Measurements from ENCODE around the gene ZNF644.
"Not testable (repeated sequence)": the region's sequence is repeated elsewhere in the genome, so short reads cannot be mapped to it uniquely, and the experiment has no call there.

Gene ZNF644

DNA sequence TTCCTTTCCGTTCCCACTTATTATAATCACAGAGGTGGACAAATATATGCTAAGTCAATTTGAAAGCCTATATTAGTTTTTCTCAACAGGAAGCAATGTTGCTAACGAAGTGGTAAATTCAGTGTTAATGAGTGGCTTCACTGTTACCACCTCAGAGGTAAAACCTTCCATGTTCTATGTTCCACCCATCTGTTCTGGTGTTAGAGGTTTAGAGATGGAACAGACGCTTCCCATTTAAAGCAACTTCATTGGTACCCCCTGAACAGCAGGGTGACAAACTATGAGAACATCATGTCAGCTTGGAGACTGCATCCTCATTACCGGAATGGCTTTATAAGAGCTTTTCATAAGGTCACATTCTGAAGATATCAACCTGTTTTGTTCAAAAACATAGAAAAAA lies 77.9 kb downstream of the ZNF644 start:
- H3K9me3 ChIP-seq (ENCODE audit: control insufficient read depth in 5 of 5, low read length in 5 of 5) = no peaks in the 10 kb centered on the region
- H3K27me3 ChIP-seq (ENCODE audit: control insufficient read depth in 5 of 5, insufficient read depth in 4 of 5, low read length in 5 of 5) = no peaks in the 10 kb centered on the region
- H3K4me3 ChIP-seq (ENCODE audit: low read depth in 1 of 5, low read length in 5 of 5) = no peak overlapping the region
- H3K9ac ChIP-seq (ENCODE audit: low read length in 5 of 5) = no peak overlapping the region
- H3K4me1 ChIP-seq (ENCODE audit: control insufficient read depth in 5 of 5, insufficient read depth in 5 of 5, low read length in 5 of 5) = peaks cover 0 to 11% (median 3%) of the 10 kb centered on the region in 5 donors
- H3K27ac ChIP-seq (ENCODE audit: low read depth, low read length) = no peak overlapping the region
- H3K36me3 ChIP-seq (ENCODE audit: control insufficient read depth in 5 of 5, insufficient read depth in 5 of 5, low read length in 5 of 5) = peaks cover 10 to 24% (median 19%) of the 10 kb centered on the region in 5 donors

DNA sequence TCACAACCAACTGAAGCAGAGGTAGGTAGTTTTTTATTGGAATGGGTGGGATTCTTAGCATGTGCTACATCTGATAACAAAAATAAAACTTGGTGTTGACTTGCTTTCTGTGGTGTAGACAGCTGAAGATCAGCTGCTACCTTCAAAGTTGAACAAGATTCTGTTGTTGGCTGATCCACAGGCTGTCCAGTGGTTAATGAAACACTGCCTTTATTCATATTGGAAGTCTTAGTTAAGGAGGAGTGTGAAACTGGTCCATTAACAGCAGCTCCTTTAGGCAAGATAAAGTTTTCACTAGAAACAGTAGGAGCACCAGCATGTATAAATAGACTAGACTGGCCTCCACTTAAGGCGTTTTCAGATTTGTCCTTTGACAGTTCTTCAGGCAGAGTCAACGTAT lies 81.1 kb downstream of the ZNF644 start:
- Histone ChIP-seq H3K36me3 (ENCODE audit: control insufficient read depth in 5 of 5, insufficient read depth in 5 of 5, low read length in 5 of 5) (peaks cover 14 to 36% (median 24%) of the 10 kb centered on the region in 5 donors), H3K27ac (ENCODE audit: low read depth, low read length) (no peak overlapping the region), H3K9me3 (ENCODE audit: control insufficient read depth in 5 of 5, low read length in 5 of 5) (no peaks in the 10 kb centered on the region), H3K4me1 (ENCODE audit: control insufficient read depth in 5 of 5, insufficient read depth in 5 of 5, low read length in 5 of 5) (peaks cover 0 to 5% (median 0%) of the 10 kb centered on the region in 5 donors), H3K4me3 (ENCODE audit: low read depth in 1 of 5, low read length in 5 of 5) (no peak overlapping the region), H3K27me3 (ENCODE audit: control insufficient read depth in 5 of 5, insufficient read depth in 4 of 5, low read length in 5 of 5) (no peaks in the 10 kb centered on the region), H3K9ac (ENCODE audit: low read length in 5 of 5) (no peak overlapping the region)

- Histone ChIP-seq H3K4me1 (ENCODE audit: control insufficient read depth in 5 of 5, insufficient read depth in 5 of 5, low read length in 5 of 5) (no peaks in the 10 kb centered on the region), H3K27me3 (ENCODE audit: control insufficient read depth in 5 of 5, insufficient read depth in 4 of 5, low read length in 5 of 5) (no peaks in the 10 kb centered on the region), H3K9ac (ENCODE audit: low read length in 5 of 5) (no peak overlapping the region), H3K27ac (ENCODE audit: low read depth, low read length) (no peak overlapping the region), H3K36me3 (ENCODE audit: control insufficient read depth in 5 of 5, insufficient read depth in 5 of 5, low read length in 5 of 5) (peaks cover 12 to 47% (median 24%) of the 10 kb centered on the region in 5 donors), H3K4me3 (ENCODE audit: low read depth in 1 of 5, low read length in 5 of 5) (no peak overlapping the region), H3K9me3 (ENCODE audit: control insufficient read depth in 5 of 5, low read length in 5 of 5) (no peaks in the 10 kb centered on the region)
These were observed 85.1 kb downstream of the ZNF644 start for GRCh38 chr1:90936731-90937130.

- Histone ChIP-seq H3K27ac (ENCODE audit: low read depth, low read length) (no peak overlapping the region), H3K4me3 (ENCODE audit: low read depth in 1 of 5, low read length in 5 of 5) (no peak overlapping the region), H3K9ac (ENCODE audit: low read length in 5 of 5) (no peak overlapping the region), H3K4me1 (ENCODE audit: control insufficient read depth in 5 of 5, insufficient read depth in 5 of 5, low read length in 5 of 5) (no peaks in the 10 kb centered on the region), H3K27me3 (ENCODE audit: control insufficient read depth in 5 of 5, insufficient read depth in 4 of 5, low read length in 5 of 5) (no peaks in the 10 kb centered on the region), H3K36me3 (ENCODE audit: control insufficient read depth in 5 of 5, insufficient read depth in 5 of 5, low read length in 5 of 5) (peaks cover 12 to 47% (median 23%) of the 10 kb centered on the region in 5 donors), H3K9me3 (ENCODE audit: control insufficient read depth in 5 of 5, low read length in 5 of 5) (no peaks in the 10 kb centered on the region)
These were observed 85.8 kb downstream of the ZNF644 start for GRCh38 chr1:90936061-90936460.

GRCh38 chr1:90928231-90928630 lies 93.6 kb downstream of the ZNF644 start:
- H3K27me3 ChIP-seq (ENCODE audit: control insufficient read depth in 5 of 5, insufficient read depth in 4 of 5, low read length in 5 of 5); H3K9ac ChIP-seq (ENCODE audit: low read length in 5 of 5); H3K27ac ChIP-seq (ENCODE audit: low read depth, low read length); H3K4me1 ChIP-seq (ENCODE audit: control insufficient read depth in 5 of 5, insufficient read depth in 5 of 5, low read length in 5 of 5); H3K36me3 ChIP-seq (ENCODE audit: control insufficient read depth in 5 of 5, insufficient read depth in 5 of 5, low read length in 5 of 5); H3K9me3 ChIP-seq (ENCODE audit: control insufficient read depth in 5 of 5, low read length in 5 of 5); H3K4me3 ChIP-seq (ENCODE audit: low read depth in 1 of 5, low read length in 5 of 5): not testable (repeated sequence)

GRCh38 chr1:90927674-90928073 lies 94.2 kb downstream of the ZNF644 start:
- not testable (repeated sequence) for H3K4me3 ChIP-seq (ENCODE audit: low read depth in 1 of 5, low read length in 5 of 5); H3K9ac ChIP-seq (ENCODE audit: low read length in 5 of 5); H3K27ac ChIP-seq (ENCODE audit: low read depth, low read length); H3K27me3 ChIP-seq (ENCODE audit: control insufficient read depth in 5 of 5, insufficient read depth in 4 of 5, low read length in 5 of 5); H3K9me3 ChIP-seq (ENCODE audit: control insufficient read depth in 5 of 5, low read length in 5 of 5); H3K36me3 ChIP-seq (ENCODE audit: control insufficient read depth in 5 of 5, insufficient read depth in 5 of 5, low read length in 5 of 5)
- H3K4me1 ChIP-seq (ENCODE audit: control insufficient read depth in 5 of 5, insufficient read depth in 5 of 5, low read length in 5 of 5) = peaks cover 0 to 15% (median 8%) of the 10 kb centered on the region in 5 donors

DNA sequence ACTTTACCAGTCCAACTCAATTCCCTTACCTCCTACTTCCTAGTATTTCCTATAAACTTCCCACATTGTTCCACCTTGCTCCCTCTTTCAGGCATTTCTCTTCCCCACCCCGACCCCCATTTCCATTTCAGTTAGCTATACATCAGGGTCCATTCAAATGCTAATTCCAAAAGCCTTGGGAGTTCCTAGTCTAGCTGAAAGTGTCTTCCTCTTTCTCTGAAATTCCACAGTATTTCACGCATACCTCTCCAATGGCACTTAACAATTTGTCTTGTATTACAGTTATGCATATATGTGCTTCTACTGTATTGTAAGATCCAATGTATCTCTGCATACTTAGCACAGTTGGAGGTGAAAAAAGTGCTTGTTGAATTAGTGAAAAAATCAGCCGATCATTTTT lies 94.9 kb downstream of the ZNF644 start:
- H3K9me3 ChIP-seq (ENCODE audit: control insufficient read depth in 5 of 5, low read length in 5 of 5) = no peaks in the 10 kb centered on the region
- H3K27me3 ChIP-seq (ENCODE audit: control insufficient read depth in 5 of 5, insufficient read depth in 4 of 5, low read length in 5 of 5) = no peaks in the 10 kb centered on the region
- H3K4me3 ChIP-seq (ENCODE audit: low read depth in 1 of 5, low read length in 5 of 5) = no peak overlapping the region
- no peak overlapping the region for H3K27ac ChIP-seq (ENCODE audit: low read depth, low read length)
- H3K9ac ChIP-seq (ENCODE audit: low read length in 5 of 5) = no peak overlapping the region
- peaks cover 0 to 3% (median 0%) of the 10 kb centered on the region in 5 donors for H3K36me3 ChIP-seq (ENCODE audit: control insufficient read depth in 5 of 5, insufficient read depth in 5 of 5, low read length in 5 of 5)
- H3K4me1 ChIP-seq (ENCODE audit: control insufficient read depth in 5 of 5, insufficient read depth in 5 of 5, low read length in 5 of 5) = peaks cover 0 to 18% (median 8%) of the 10 kb centered on the region in 5 donors

DNA sequence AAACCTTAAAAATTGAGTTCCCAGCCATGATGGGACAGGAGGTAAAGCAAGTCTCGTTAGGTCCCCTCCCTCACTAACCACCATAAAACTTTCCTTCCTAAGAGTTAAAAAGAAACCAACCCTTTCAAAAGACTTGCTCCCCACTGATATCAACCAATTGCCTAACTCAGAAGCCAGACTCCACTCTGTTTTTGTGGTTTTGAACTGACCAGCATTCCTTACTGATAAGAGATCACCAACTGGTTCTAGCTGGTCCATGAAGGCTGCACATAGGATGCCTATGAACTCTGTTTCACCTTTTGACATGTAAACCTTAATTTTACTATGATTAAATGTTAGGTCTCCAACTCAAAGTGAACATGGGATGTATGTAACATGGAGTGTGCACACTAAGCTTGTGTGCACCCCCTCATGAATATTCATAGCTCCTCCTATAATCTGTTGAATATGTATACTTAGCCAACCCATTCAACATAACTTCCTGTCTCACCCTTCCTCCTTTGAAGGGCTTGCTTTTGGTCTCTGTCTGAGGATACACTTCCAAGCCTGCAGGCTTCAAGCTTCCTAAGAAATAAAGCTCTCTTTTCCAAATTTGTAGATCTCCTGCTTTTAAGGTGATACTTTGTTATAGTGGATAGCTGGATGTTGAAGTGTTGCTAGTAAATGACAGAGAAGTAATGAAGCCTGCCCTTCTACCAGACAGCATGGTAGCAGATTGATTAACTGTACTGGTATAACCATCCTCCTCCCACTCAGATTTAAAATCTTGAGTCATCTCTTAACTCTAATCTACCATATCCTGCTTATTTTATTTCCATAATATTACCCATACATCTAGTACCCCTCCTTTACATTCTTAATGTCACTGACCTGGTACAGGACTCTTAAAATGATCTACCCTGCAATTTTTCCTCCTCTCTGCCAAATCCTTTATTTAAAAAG lies 95.6 kb downstream of the ZNF644 start:
- Histone ChIP-seq H3K9ac (ENCODE audit: low read length in 5 of 5) (no peak overlapping the region), H3K4me1 (ENCODE audit: control insufficient read depth in 5 of 5, insufficient read depth in 5 of 5, low read length in 5 of 5) (peaks cover 0 to 23% (median 8%) of the 10 kb centered on the region in 5 donors), H3K27ac (ENCODE audit: low read depth, low read length) (no peak overlapping the region), H3K4me3 (ENCODE audit: low read depth in 1 of 5, low read length in 5 of 5) (no peak overlapping the region), H3K9me3 (ENCODE audit: control insufficient read depth in 5 of 5, low read length in 5 of 5) (no peaks in the 10 kb centered on the region), H3K27me3 (ENCODE audit: control insufficient read depth in 5 of 5, insufficient read depth in 4 of 5, low read length in 5 of 5) (no peaks in the 10 kb centered on the region), H3K36me3 (ENCODE audit: control insufficient read depth in 5 of 5, insufficient read depth in 5 of 5, low read length in 5 of 5) (peaks cover 0 to 3% (median 0%) of the 10 kb centered on the region in 5 donors)

GRCh38 chr1:90924982-90925381 lies 96.9 kb downstream of the ZNF644 start:
- Histone ChIP-seq H3K4me1 (ENCODE audit: control insufficient read depth in 5 of 5, insufficient read depth in 5 of 5, low read length in 5 of 5) (peaks cover 0 to 23% (median 8%) of the 10 kb centered on the region in 5 donors), H3K27me3 (ENCODE audit: control insufficient read depth in 5 of 5, insufficient read depth in 4 of 5, low read length in 5 of 5) (no peaks in the 10 kb centered on the region), H3K36me3 (ENCODE audit: control insufficient read depth in 5 of 5, insufficient read depth in 5 of 5, low read length in 5 of 5) (no peaks in the 10 kb centered on the region), H3K4me3 (ENCODE audit: low read depth in 1 of 5, low read length in 5 of 5) (no peak overlapping the region), H3K27ac (ENCODE audit: low read depth, low read length) (no peak overlapping the region), H3K9ac (ENCODE audit: low read length in 5 of 5) (no peak overlapping the region), H3K9me3 (ENCODE audit: control insufficient read depth in 5 of 5, low read length in 5 of 5) (no peaks in the 10 kb centered on the region)

DNA sequence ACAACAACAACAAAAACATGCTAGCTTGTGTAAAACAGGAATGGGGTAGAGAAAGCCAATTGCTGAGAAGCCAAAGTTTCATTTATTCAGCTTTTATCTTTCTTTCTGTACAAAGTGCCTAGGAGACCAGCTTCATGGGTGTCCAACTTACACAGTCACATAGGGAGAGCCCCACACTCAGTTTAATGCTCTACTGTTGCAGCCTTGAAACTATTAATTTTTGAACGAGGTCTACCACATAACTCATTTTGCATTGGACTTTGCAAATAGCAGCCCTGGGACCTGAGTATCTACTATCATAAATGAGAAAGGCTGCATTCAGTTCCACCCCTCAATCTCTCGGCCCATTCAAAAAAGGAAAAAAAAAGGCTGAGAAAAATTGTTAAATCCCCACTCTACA lies 98.8 kb downstream of the ZNF644 start:
- Histone ChIP-seq H3K27me3 (ENCODE audit: control insufficient read depth in 5 of 5, insufficient read depth in 4 of 5, low read length in 5 of 5) (no peaks in the 10 kb centered on the region), H3K36me3 (ENCODE audit: control insufficient read depth in 5 of 5, insufficient read depth in 5 of 5, low read length in 5 of 5) (peaks cover 0 to under 1% (median 0%) of the 10 kb centered on the region in 5 donors), H3K9me3 (ENCODE audit: control insufficient read depth in 5 of 5, low read length in 5 of 5) (no peaks in the 10 kb centered on the region), H3K9ac (ENCODE audit: low read length in 5 of 5) (no peak overlapping the region), H3K4me3 (ENCODE audit: low read depth in 1 of 5, low read length in 5 of 5) (no peak overlapping the region), H3K4me1 (ENCODE audit: control insufficient read depth in 5 of 5, insufficient read depth in 5 of 5, low read length in 5 of 5) (peaks cover 0 to 23% (median 8%) of the 10 kb centered on the region in 5 donors), H3K27ac (ENCODE audit: low read depth, low read length) (no peak overlapping the region)

Data from subcutaneous abdominal adipose tissue (tissue), 5 donors.